M059J (cell line): ENCODE results near the gene DRD3. TPM values are rescaled to one million over a fixed set of nuclear protein-coding genes. Genes with fewer than 3 reads are reported as not detected.

Source experiments
- DNase-seq: peaks from one replicate; pipeline ENCODE4 v3.0.0-alpha.2; 2012; ENCODE audit warnings: low read depth
- total RNA-seq: library from RNA; depleted of rRNA; stranded (reverse); fragments of >200 nt; shearing (Covaris generic); gene quantifications from 2 replicates; pipeline ENCODE4 v1.2.3, GENCODE V29; 2014; rRNA removed

Gene DRD3
- not detected in 2 replicates for total RNA-seq

GRCh38 chr3:114178770-114179368 lies at the start of gene DRD3:
DRD3 (minus strand) TSS chr3:114179052; CDS start chr3:114171992, 7,060 bp downstream.
- DNase-seq = peak; percentile 42

- no peak for DNase-seq
Observed at GRCh38 chr3:114227076-114227475, 48.2 kb upstream of the DRD3 start.

- no peak for DNase-seq
Observed at GRCh38 chr3:114226313-114226712, 47.5 kb upstream of the DRD3 start.

GRCh38 chr3:114223143-114223542 lies 44.3 kb upstream of the DRD3 start:
- DNase-seq = no peak

GRCh38 chr3:114221881-114222264 lies 43.0 kb upstream of the DRD3 start:
- no peak for DNase-seq

GRCh38 chr3:114221165-114221880 lies 42.5 kb upstream of the DRD3 start:
- DNase-seq = peak; percentile 31

GRCh38 chr3:114219741-114220140 lies 40.9 kb upstream of the DRD3 start:
- no peak for DNase-seq

GRCh38 chr3:114218578-114219185 lies 39.8 kb upstream of the DRD3 start:
- no peak for DNase-seq

GRCh38 chr3:114218006-114218405 lies 39.2 kb upstream of the DRD3 start:
- peak; percentile 6 for DNase-seq

GRCh38 chr3:114217266-114217665 lies 38.4 kb upstream of the DRD3 start:
- DNase-seq = no peak

GRCh38 chr3:114216186-114216970 lies 37.5 kb upstream of the DRD3 start:
- peak; percentile 22 for DNase-seq

- no peak for DNase-seq
Observed at GRCh38 chr3:114214542-114215341, 35.9 kb upstream of the DRD3 start.

- DNase-seq = peak; percentile 82
Observed at GRCh38 chr3:114213627-114214541, 35.0 kb upstream of the DRD3 start.

- DNase-seq = peak; percentile 44
Observed at GRCh38 chr3:114213292-114213626, 34.4 kb upstream of the DRD3 start.

- no peak for DNase-seq
Observed at GRCh38 chr3:114212646-114213045, 33.8 kb upstream of the DRD3 start.

GRCh38 chr3:114207768-114208167 lies 28.9 kb upstream of the DRD3 start:
- no peak for DNase-seq

GRCh38 chr3:114206342-114206741 lies 27.5 kb upstream of the DRD3 start:
- DNase-seq = no peak

- no peak for DNase-seq
Observed at GRCh38 chr3:114205541-114205940, 26.7 kb upstream of the DRD3 start.

- DNase-seq = peak; percentile 43
Observed at GRCh38 chr3:114194750-114195149, 15.9 kb upstream of the DRD3 start.

GRCh38 chr3:114192136-114192535 lies 13.3 kb upstream of the DRD3 start:
- no peak for DNase-seq
